GM11168 (cell line): ENCODE measurements around the gene ZNF358.

ENCODE experiments used
- in situ Hi-C: fragments of 300-500 bp; cut with MboI; formaldehyde crosslinking; loops from one replicate; pipeline ENCODE4 v1.12.0; 2022; ENCODE audit warnings: low sequenced_read_pairs; ENCODE audit not compliant: unreplicated experiment

ZNF358 gene

DNA sequence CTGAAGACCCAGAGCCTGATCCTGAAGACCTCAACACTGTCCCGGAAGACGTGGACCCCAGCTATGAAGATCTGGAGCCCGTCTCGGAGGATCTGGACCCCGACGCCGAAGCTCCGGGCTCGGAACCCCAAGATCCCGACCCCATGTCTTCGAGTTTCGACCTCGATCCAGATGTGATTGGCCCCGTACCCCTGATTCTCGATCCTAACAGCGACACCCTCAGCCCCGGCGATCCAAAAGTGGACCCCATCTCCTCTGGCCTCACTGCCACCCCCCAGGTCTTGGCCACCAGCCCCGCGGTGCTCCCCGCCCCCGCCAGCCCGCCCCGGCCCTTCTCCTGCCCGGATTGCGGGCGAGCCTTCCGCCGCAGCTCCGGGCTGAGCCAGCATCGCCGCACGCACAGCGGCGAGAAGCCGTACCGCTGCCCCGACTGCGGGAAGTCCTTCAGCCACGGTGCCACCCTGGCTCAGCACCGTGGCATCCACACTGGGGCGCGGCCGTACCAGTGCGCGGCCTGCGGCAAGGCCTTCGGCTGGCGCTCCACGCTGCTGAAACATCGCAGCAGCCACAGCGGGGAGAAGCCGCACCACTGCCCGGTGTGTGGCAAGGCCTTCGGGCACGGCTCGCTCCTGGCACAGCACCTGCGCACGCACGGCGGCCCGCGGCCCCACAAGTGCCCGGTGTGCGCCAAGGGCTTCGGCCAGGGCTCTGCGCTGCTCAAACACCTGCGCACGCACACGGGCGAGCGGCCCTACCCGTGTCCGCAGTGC is 3.6 kb downstream of the ZNF358 start:
- in situ Hi-C loops = no loop called here

DNA sequence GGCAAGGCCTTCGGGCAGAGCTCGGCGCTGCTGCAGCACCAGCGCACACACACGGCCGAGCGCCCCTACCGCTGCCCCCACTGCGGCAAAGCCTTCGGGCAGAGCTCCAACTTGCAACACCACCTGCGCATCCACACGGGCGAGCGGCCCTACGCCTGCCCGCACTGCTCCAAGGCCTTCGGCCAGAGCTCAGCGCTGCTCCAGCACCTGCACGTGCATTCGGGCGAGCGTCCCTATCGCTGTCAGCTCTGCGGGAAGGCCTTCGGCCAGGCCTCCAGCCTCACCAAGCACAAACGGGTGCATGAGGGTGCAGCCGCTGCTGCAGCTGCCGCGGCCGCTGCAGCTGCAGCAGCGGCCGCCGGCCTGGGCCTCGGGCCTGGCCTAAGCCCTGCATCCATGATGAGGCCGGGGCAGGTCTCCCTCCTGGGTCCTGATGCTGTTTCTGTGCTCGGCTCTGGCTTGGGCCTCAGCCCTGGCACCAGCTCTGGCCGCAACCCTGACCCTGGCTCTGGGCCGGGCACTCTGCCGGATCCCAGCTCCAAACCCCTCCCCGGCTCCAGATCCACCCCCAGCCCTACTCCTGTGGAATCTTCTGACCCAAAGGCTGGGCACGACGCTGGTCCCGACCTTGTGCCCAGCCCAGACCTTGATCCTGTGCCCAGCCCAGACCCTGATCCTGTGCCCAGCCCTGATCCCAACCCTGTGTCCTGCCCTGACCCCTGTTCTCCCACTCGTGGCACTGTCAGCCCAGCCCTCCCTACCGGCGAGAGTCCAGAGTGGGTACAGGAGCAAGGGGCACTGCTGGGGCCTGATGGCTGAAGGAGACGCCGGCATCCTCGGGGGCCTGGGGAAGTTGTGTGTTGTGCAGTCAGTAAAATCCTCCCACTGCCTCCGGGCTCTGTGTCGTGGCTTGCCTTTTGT is 4.5 kb downstream of the ZNF358 start:
- in situ Hi-C loops = no loop called here

DNA sequence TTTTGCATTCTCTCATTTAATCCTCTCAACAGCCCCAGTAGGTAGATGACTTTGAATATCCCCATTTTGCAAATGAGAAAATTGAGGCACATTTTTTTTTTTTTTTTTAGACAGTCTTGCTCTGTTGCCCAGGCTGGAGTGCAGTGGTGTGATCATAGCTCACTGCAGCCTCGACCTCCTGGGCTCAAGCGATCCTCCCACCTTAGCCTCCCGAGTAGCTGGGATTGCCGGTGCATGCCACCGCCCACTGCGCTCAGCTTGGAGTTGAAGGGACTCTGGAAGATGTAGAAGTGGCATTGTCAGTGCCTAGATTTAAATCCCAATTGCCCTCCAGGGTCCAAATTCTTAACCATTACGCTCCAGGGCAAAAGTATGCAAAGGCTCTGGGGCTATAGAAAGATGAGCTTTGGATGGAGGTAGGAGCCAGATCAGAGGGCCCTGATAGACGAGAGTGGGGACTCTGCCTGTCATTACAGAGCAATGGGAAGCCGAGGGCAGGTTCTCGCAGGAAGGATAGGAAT is 5.7 kb downstream of the ZNF358 start:
- in situ Hi-C loops = no loop called here

DNA sequence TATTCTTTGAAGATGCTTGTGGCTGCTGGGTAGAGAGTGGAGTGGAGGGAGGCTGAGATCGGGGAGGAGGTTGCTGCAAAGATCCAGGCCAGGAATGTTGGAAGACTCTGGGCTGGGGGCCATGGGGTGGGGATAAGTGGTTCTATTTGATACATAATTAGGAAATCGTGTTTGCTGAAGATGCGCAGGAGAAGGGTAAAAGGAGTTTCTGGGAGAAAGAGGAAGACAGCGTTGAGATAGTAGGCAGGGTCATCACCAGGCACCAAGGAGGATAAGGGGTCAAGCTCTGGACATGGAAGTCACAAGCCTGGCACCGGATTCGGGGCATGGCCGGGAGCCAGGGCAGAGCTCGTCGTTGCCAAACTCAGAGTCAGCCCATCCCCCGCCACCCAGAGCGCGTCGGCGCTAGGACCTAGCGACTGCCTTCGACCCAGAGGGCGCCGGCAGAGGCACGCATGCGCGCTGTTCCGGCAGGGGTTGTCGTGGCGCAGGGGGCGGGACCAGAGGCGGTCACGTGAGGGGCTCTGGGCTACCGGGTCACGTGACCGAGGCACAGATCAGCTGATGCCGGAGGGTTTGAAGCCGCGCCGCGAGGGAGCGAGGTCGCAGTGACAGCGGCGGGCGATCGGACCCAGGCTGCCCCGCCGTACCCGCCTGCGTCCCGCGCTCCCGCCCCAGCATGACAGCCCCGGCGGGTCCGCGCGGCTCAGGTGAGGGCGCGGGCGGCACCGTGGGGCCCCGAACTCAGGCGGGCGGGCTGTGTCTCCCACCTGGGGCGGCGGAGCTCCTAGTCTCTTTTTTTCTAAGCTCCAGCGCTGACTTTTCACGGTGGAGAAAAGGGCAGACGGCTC is 6.4 kb downstream of the ZNF358 start, which contains the start of gene MCOLN1:
Gene MCOLN1, plus strand, starts transcription at position 553 of the 851 bp plus-strand sequence. Its CDS starts 127 bp downstream, at position 680.
- in situ Hi-C loops = no loop called here

DNA sequence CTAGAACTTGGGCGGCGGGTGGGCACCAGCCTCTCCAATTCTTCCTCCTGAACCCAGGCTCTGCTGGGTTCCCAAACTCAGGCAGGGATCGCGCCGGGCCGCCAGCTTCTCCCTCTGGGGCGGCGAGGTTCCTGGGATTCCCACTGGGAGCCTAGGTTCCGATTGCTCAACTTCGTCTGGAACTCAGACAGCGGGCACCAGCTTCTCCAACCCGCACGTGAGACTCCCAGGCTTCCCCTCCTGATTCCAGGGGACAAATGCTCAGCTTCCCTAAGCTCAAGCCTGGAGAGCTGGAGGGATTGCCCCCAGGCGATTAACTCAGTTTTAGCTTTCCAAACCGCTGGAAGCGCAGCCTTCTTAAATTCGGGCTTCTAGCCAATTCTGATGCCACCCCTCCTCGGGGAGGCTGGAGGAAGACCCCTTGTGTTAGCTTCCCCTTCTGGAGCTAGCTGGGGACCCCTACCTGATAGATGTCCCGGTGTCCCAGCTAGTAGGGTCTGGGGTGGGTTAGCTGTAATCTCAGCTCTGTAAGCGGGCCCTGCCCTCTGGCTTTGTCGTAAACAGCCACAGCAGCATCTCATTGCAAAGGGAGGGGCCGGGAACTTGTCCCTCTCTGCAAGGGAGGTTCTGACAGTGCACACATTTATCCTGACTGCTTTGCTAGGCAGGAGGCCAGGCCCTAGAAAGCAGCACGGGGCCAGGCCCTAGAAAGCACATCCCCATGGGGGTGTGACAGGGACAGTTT is 7.2 kb downstream of the ZNF358 start:
- in situ Hi-C loops = no loop called here

DNA sequence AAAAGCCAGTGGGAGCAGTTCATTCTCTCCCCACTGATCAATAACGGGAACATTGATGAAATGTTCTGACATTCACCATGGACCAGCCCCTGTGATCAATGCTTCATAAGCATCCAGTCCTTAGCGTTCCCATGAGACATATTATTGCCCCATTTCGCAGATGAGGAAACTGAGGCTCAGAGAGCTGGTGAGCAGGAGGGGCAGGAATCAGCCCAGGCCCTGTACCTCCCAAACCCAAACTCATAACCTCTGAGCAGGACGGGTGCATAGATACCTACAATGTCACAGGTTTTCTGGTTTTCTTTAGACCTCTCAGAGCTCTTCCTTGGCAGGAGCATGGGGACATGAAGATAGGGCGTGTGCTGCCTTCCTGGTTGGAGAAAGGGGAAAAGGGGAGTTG is 8.6 kb downstream of the ZNF358 start:
- in situ Hi-C loops = no loop called here

DNA sequence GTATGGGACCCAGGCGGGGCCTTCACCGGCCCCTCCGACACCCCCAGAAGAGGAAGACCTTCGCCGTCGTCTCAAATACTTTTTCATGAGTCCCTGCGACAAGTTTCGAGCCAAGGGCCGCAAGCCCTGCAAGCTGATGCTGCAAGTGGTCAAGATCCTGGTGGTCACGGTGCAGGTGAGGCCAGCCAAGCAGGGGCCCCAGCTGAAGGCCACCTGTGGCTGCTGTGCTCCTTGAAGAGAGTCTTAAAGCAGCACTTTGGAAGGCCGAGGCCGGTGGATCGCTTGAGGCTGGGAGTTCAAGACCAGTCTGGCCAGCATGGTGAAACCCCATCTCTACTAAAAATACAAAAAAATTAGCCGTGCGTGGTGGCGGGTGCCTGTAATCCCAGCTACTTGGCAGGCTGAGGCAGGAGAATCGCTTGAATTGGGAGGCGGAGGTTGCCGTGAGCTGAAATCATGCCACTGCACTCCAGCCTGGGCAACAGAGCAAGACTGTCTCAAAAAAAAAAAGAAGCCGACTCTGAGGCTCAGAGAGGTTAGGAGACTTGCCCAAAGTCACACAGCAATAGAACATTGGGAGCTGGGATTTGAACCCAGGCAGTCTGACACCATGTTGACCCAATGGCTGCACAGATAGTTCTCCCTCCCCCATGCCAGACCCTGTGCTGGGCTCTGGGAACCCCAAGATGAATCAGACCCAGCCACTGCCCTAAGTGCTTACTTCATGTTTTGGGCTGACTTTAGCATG is 9.3 kb downstream of the ZNF358 start:
- in situ Hi-C loops = no loop called here

DNA sequence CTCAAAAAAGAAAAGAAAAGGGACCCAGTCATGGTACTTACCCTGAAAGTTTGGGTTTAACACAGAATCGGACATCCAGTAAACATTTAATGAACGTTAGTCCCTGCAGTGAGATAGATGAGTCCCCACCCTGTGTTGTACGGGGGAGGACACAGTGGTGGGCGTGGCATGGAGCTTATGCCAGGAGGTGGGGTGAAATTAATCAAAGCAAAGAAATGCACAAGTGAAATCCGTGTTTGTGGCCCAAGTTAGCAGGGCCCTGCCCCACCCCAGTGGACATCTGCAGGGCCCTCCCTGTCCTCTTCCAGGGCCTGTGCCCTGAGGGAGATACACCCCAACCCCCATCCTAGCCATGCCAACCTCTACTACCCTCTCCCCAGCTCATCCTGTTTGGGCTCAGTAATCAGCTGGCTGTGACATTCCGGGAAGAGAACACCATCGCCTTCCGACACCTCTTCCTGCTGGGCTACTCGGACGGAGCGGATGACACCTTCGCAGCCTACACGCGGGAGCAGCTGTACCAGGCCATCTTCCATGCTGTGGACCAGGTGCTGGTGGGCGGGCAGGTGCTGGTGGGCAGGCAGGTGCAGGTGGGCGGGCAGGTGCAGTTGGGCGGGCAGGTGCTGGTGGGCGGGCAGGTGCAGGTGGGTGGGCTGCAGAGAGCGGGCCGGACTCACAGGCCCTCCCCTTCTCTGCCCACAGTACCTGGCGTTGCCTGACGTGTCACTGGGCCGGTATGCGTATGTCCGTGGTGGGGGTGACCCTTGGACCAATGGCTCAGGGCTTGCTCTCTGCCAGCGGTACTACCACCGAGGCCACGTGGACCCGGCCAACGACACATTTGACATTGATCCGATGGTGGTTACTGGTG is 10.4 kb downstream of the ZNF358 start:
- in situ Hi-C loops = no loop called here

DNA sequence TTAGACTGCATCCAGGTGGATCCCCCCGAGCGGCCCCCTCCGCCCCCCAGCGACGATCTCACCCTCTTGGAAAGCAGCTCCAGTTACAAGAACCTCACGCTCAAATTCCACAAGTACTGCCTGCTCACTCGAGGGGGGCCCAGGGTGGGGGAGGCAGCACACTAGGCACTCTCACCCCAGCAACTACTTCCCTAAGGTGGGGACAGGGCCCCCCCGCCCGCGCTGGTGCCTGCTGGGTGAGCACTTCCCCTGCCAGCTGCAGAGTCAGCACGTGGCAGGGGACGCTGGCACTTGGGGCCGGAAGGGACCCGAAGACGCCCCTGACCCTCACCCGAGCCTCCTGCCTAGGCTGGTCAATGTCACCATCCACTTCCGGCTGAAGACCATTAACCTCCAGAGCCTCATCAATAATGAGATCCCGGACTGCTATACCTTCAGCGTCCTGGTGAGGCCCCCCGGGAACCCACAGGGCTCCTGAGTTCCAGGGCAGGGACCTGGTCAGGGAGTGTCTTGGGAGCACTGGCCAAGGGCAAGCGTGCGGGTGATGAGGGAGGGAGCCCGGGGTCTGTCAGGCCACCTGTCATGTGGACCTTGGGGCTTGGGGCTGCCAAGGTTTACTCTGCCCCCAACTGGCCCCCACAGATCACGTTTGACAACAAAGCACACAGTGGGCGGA is 11.8 kb downstream of the ZNF358 start:
- in situ Hi-C loops = no loop called here

DNA sequence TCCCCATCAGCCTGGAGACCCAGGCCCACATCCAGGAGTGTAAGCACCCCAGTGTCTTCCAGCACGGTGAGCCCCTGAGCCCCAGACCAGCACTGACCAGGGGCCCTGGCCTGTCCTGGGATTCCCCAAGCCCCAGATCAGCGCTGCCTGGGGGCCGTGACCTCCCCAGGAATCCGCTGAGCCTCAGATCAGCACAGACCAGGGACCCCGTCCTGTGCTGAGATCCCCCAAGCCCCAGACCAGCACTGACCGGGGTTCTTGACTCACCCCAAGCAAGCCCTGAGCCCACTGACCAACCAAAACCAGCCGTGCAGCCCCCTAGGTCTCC is 12.3 kb downstream of the ZNF358 start:
- in situ Hi-C loops = no loop called here

DNA sequence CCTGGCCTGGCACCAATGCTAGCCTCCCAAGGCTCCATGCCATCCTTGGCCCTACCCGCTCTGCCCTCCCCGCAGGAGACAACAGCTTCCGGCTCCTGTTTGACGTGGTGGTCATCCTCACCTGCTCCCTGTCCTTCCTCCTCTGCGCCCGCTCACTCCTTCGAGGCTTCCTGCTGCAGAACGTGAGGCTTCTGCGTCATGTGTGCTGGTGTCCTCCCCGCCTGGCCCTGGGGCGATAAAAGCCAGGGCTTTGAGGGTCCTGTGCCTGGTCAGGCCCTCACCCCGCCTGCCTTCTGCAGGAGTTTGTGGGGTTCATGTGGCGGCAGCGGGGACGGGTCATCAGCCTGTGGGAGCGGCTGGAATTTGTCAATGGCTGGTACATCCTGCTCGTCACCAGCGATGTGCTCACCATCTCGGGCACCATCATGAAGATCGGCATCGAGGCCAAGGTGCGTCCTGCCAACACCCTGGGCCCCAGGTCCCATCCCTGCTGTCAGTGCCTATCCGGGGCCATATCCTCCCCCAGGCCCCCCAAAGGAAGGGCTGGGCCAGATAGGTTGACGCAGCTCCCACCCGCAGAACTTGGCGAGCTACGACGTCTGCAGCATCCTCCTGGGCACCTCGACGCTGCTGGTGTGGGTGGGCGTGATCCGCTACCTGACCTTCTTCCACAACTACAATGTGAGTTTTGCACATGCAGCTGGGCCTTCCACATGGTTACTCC is 12.8 kb downstream of the ZNF358 start:
- in situ Hi-C loops = no loop called here

DNA sequence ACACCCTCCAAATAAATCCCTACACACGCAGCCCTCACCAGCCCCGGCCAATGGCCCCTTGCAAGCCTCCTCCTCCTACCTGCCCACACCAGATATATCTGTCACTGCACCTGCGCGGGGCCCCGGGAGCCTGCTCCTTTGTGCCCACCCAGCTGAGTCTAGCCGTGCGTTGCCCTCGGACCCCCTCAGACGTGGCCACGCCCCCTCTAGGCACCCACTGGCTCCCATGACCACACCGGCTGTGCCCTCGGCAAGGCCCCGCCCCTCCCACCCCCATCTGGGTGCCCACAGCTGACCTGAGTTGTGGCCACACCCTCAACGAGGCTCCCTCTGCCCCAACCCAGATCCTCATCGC is 13.3 kb downstream of the ZNF358 start:
- in situ Hi-C loops = no loop called here

DNA sequence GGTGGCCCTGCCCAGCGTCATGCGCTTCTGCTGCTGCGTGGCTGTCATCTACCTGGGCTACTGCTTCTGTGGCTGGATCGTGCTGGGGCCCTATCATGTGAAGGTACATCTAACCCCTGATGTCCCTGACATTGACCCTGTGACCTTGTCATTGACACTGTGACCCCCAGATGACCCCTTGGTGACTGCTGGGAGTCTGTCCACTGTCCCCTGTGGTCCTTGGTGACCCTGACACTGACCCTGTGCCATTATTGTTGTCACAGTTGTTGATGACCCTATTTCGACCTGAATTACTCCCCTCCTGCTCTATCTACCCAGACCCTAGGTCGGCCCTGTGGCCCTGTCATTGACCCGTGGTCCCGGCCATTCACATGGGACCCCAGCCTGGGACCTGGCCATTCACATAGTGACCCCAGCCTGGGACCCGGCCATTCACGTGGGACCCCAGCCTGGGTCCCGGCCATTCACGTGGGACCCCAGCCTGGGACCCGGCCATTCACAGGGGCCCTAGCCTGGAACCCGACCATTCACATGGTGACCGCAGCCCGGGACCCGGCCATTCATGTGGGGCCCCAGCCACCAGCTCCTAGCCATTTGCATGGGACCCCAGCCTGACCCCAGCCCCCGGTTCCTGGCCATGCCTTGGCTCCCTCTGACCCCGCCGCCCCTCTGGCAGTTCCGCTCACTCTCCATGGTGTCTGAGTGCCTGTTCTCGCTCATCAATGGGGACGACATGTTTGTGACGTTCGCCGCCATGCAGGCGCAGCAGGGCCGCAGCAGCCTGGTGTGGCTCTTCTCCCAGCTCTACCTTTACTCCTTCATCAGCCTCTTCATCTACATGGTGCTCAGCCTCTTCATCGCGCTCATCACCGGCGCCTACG is 13.9 kb downstream of the ZNF358 start:
- in situ Hi-C loops = no loop called here

DNA sequence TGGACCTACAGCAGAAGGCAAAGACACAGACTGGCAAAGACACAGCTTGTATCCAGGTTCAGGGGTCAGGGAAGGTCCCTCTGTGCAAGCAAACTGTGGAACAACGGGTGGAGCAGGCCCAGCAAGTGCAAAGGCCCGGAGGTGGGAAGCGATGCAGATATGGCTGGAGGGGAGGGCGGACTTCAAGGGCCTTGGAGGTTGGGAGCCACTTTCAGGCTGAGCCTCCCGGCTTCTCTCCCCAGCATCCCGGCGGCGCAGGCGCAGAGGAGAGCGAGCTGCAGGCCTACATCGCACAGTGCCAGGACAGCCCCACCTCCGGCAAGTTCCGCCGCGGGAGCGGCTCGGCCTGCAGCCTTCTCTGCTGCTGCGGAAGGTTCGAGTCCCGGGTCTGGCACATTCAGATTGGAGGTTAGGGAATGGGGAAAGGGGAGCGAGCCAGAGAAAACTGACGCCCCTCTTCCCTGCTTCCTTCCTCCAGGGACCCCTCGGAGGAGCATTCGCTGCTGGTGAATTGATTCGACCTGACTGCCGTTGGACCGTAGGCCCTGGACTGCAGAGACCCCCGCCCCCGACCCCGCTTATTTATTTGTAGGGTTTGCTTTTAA is 17.5 kb downstream of the ZNF358 start:
- in situ Hi-C loops = no loop called here

DNA sequence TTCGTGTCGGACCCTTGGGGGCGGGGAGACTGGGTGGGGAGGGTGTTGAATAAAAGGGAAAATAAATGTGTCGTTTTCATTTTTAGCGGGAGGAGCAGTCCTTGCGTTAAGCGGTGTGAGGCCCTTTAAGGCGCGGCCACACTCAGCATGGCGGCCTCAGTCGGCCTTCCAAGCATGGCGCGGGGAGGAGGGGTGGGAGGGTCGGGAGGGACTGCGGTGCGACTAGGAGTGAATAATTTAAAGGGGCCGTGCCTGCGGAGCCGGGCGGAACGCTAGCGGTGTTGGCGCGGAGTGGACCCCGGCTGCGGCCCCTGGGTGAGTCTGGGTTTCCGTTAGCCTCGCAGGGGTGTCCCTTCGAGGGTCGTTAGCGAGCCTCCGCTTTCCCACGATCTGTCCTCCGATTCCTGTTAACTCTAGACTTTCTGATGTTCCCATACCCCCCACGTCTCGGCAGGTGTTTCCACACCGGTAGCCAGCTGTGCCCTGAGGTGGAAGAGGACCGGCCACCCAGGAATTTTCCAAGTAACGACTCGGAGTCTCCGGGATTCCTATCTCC is 18.1 kb downstream of the ZNF358 start:
- in situ Hi-C loops = no loop called here
